ENCODE measurements around the gene OR1N1.

DNA sequence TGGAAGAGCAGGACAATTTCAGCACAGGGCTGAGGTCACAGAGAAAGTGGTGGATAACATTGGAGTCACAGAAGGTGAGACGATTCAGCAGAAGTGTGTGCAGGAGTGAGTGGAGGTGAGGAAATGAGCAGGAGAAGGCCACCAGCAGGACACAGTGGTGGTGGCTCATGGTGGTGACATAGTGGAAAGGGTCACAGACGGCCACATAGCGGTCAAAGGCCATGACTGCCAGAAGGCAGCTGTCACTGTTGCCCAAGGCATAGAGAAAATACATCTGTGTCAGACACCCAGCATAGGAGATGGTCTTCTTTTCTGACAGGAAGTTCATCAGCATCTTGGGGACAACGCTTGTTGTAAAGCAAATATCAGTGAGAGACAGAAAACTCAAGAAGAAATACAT lies 40.8 kb upstream of the OR1N1 start:
- no peak for TF ChIP-seq POLR2A (IDR thresholded peaks at IDR 0.05)
- no peak for TF ChIP-seq CTCF (IDR thresholded peaks at IDR 0.05)
